GM18873 (cell line): Measurements from ENCODE around the gene SAP25.
A peak's percentile ranks its signal among the peaks of the same experiment; 100 is the strongest.
"Not testable (repeated sequence)": the region's sequence is repeated elsewhere in the genome, so short reads cannot be mapped to it uniquely, and the experiment has no call there.

Source experiments
- ATAC-seq: cut with Tn5 transposase; IDR thresholded peaks from one replicate; pipeline ENCODE4 v1.9.1; 2021; ENCODE audit warnings: mild to moderate bottlenecking, moderate library complexity, moderate number of reproducible peaks; ENCODE audit not compliant: unreplicated experiment, low FRiP score

Gene SAP25

GRCh38 chr7:100540073-100540723 lies 33.5 kb downstream of the SAP25 start:
- no peak for ATAC-seq

GRCh38 chr7:100539436-100540006 lies 34.2 kb downstream of the SAP25 start:
- ATAC-seq = no peak

GRCh38 chr7:100538654-100539435 lies 34.9 kb downstream of the SAP25 start, which contains the start of gene AGFG2:
Gene AGFG2 (plus strand): TSS chr7:100539203. CDS start chr7:100539347, 144 bp downstream.
- peak; percentile 92 for ATAC-seq

- ATAC-seq = no peak
Measured at GRCh38 chr7:100538348-100538653, 35.4 kb downstream of the SAP25 start.

- ATAC-seq = not testable (repeated sequence)
Measured at GRCh38 chr7:100536695-100537094, 37.0 kb downstream of the SAP25 start.

GRCh38 chr7:100535982-100536381 lies 37.7 kb downstream of the SAP25 start:
- not testable (repeated sequence) for ATAC-seq

GRCh38 chr7:100532165-100533022 lies 41.3 kb downstream of the SAP25 start:
- ATAC-seq = no peak

- not testable (repeated sequence) for ATAC-seq
Measured at GRCh38 chr7:100528108-100528866, 45.4 kb downstream of the SAP25 start.

- not testable (repeated sequence) for ATAC-seq
Measured at GRCh38 chr7:100523192-100523591, 50.5 kb downstream of the SAP25 start.
